A549 treated with Mapracorat at 1 μM for 4 hours (cell line): ENCODE data around the gene JAM2. TPM values are rescaled to one million over a fixed set of nuclear protein-coding genes. Genes with fewer than 3 reads are reported as not detected.

Experiments
- total RNA-seq: library from RNA; stranded (reverse); fragments of 200-300 nt; extraction: Qiagen RNA extraction; gene quantifications from 5 replicates; pipeline ENCODE4 v1.2.3, GENCODE V29; 2022

Gene JAM2, protein sequence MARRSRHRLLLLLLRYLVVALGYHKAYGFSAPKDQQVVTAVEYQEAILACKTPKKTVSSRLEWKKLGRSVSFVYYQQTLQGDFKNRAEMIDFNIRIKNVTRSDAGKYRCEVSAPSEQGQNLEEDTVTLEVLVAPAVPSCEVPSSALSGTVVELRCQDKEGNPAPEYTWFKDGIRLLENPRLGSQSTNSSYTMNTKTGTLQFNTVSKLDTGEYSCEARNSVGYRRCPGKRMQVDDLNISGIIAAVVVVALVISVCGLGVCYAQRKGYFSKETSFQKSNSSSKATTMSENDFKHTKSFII
- not detected in 5 replicates for total RNA-seq

DNA sequence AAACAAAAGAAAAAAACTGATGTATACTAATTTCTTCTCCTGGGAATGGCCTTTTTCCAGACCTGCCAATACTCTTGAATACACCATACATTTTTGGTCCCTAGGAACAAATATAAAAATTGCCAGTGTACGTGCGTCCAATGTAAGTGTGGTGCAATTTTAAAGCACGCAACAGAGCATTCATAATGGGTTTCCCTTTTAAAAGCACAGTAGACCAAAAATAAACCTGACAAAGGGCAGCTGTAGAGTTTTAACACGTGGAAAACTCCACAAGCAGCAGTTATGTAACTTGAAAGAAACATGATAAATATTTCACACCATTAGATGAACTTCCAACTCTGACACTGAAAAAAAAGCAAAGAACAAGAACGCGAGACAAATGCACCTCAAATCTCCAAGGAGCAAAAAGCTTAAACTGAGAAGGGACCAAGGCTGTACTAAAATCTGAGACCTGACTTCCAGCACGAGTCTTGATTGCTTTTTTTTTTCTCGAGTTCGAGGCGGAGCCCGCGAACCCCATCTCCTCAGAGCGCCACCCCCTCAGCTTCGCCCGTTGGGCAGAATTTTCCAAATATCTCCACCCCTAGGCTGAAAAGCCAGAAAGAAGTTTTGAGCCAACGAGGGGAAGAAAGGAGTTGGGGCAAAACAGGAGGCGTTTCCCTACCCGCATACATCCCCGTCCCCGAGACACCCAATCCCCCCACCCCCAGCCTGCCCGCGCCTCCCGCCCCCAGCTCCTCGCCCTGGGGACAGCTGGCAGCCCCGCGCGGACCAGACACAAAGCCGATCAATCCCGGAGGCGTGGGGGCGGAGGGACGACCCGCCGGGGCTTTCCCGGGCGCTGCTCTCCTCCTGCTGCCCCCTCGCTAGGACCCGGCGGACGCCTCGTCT is at the start of gene JAM2:
Gene JAM2 (plus strand): TSS at position 599 of the 891 bp plus-strand sequence. CDS start 564 bp downstream, outside the sequence.

DNA sequence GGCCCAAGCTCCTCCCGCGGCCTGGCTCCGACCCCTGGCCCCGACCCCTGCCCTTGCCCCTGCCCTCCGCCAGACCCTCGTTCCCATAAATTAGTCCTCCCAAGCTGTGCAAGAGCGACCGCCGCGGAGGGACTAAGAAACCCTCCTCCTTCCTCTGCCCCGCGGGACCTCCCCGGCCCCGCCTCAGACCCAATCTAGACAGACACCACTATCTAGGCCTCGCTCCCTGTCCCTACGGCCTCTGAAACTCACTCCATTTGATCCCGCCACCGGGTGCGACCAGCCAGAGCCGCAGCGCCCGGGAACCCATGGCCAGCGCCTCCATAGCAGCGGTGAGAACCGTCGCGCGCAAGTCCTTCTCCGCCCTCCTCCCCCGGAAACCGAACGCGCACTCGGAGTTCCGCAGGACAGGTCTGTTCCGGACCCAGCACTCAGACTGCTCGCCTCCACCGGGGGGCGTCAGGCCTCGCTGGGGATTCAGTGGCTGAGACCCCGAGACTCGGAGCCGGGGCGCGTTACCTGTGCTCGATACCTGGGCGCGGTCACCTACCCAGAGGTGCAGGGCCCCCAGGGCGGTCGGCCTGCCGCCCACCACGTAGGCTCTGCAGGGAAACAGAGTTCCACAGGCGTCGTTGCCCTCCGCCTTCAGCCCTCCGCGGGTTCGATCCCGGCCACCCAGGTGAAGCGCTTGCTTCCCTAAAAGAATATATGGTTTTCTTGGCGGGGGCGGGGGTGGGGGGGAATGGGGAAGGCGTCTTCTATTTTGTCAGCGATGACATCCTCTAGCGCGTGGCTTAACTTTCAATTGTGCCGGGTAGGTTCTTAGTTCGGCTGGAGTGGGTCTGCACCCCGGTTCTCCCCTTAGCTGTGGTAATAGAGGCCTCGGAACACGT is 31.7 kb upstream of the JAM2 start, which contains the start of gene MRPL39:
Gene MRPL39 (minus strand): TSS at position 331 of the 893 bp plus-strand sequence. CDS start 6 bp downstream, at position 325.

DNA sequence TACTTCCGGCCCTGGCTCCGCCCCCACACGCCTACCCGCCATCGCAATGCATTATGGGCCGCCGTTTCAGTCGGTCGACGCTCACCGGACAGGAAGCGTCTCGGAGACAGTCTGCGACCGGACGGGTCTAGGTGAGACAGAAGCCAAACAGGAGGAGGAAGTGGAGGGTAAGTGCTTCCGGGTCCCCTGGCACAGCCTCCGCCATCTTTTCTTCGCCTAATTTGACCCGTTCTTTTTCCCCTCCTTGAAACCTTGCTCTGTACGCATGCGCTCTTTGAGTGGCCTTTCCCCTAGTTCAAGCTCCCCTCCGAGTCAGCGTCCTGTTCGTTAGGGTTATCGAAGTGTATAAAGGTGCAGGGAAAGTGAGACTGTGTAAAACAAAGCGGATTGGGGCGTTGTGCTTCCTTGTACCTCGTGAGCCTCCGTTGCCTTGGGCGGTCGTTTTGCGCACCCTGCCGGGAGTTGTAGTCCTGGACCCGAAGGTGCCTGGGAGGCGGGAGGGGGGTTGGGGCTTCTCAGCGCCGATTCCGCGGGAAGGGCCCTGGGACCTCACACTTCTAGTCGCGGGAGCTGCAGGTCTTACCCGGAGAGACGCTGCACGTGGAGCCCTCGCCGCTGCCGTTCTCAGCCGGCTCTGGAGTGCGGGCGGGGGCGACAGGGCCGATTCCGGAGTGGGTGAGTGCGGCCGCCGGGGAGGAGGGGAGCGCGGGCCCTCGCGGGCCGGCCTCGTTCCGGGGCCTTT is 96.0 kb downstream of the JAM2 start, which contains the start of the genes ATP5PF and GABPA:
Gene ATP5PF (minus strand): TSS at position 1 of the 742 bp plus-strand sequence. CDS start 5,110 bp downstream, outside the sequence.
Gene GABPA (plus strand): TSS at position 69 of the 742 bp plus-strand sequence. CDS start 6,627 bp downstream, outside the sequence.

Other genes with a start within 250 kb of the JAM2 start
- 32.7 to 40.5 TPM (median 34.9 TPM) in 5 replicates for gene MRPL39, start 31.8 kb upstream of the JAM2 start, total RNA-seq
- 208 to 252 TPM (median 213 TPM) in 5 replicates for gene ATP5PF, start 95.6 kb downstream of the JAM2 start, total RNA-seq
- 5.0 to 7.3 TPM (median 6.4 TPM) in 5 replicates for gene GABPA, start 95.7 kb downstream of the JAM2 start, total RNA-seq